Endothelial cell of umbilical vein (primary cell): ENCODE results near the gene CEBPG. TPM values are rescaled to one million over a fixed set of nuclear protein-coding genes. Genes with fewer than 3 reads are reported as not detected.

Experiments used
- BruUV-seq: library from RNA; stranded (reverse); fragments of 400-500 nt; replicated peaks from 2 replicates; lab custom pipeline; 2021; lab: Mats Ljungman, UMichigan
- CTCF ChIA-PET: fragments of 300-600, 350-600 bp; sonication (Branson Sonifier 250); formaldehyde crosslinking; loops from one replicate; lab custom pipeline; 2021; ENCODE audit warnings: antibody characterized with exemption, inconsistent platforms; lab: Charles Lee
- POLR2A ChIA-PET: fragments of 300-600, 350-600 bp; sonication (Branson Sonifier 250); formaldehyde crosslinking; loops from one replicate; lab custom pipeline; 2021; ENCODE audit warnings: antibody characterized with exemption, inconsistent platforms; lab: Charles Lee
- DNase-seq: peaks from one replicate; pipeline ENCODE4 v3.0.0-alpha.2; 2011; ENCODE audit warnings: low read depth, low spot score
- FAIRE-seq: peaks from 2 replicates; lab custom pipeline; 2011; peaks lifted over from hg19 to GRCh38; lab: Jason Lieb, UNC
- H2AFZ ChIP-seq: 2 replicates; pipeline ENCODE4 v1.6.0; 2012; ENCODE audit warnings: low read depth, low read length, control low read depth, inconsistent platforms
- H3K27ac ChIP-seq: 2 replicates; pipeline ENCODE4 v1.5.1; 2011; ENCODE audit warnings: low read depth, mild to moderate bottlenecking, control low read depth, low read length, moderate library complexity; ENCODE audit not compliant: insufficient read depth
- H3K27me3 ChIP-seq, 2 experiments: 2 replicates each; pipeline versions ENCODE4 v1.6.0 to v1.6.1; 2011; ENCODE audit warnings: low read length in 2 of 2, mixed read lengths in 1 of 2; ENCODE audit not compliant: control insufficient read depth in 2 of 2, insufficient read depth in 2 of 2
- H3K36me3 ChIP-seq, 2 experiments: 2 replicates in 1 of 2; 3 replicates in 1 of 2; pipeline ENCODE4 v1.5.1; 2011; ENCODE audit warnings: low read length in 2 of 2, mild to moderate bottlenecking in 1 of 2, moderate library complexity in 1 of 2; ENCODE audit not compliant: control insufficient read depth in 2 of 2, insufficient read depth in 2 of 2; ENCODE audit errors: extremely low read depth in 1 of 2
- H3K4me1 ChIP-seq: 3 replicates; pipeline ENCODE4 v1.5.1; 2011; ENCODE audit warnings: mild to moderate bottlenecking, low read length; ENCODE audit not compliant: control insufficient read depth, insufficient read depth; ENCODE audit errors: extremely low read depth
- H3K4me2 ChIP-seq: 2 replicates; pipeline ENCODE4 v1.6.1; 2011; ENCODE audit warnings: low read length, control low read depth, mixed read lengths; ENCODE audit not compliant: insufficient read depth
- H3K4me3 ChIP-seq, 3 experiments: fragments of 200-600 bp in 1 of 3; sonication (generic), shearing (Covaris generic) in 1 of 3; replicated peaks in 1 of 3; 2 replicates each; pipeline ENCODE4 v1.5.1; 2011 to 2016; ENCODE audit warnings: control low read depth in 3 of 3, low read length in 3 of 3, mild to moderate bottlenecking in 2 of 3, inconsistent platforms in 1 of 3, low read depth in 1 of 3, moderate library complexity in 1 of 3; ENCODE audit not compliant: insufficient read depth in 1 of 3
- H3K79me2 ChIP-seq: 2 replicates; pipeline ENCODE4 v1.6.0; 2012; ENCODE audit warnings: low read length, inconsistent platforms; ENCODE audit not compliant: control insufficient read depth, insufficient read depth
- H3K9ac ChIP-seq: replicated peaks from 2 replicates; pipeline ENCODE3; 2011; ENCODE audit warnings: low read length, control low read depth; ENCODE audit not compliant: insufficient read depth; ENCODE audit errors: extremely low read depth
- H3K9me1 ChIP-seq: replicated peaks from 3 replicates; pipeline ENCODE4 v1.6.0; 2011; ENCODE audit warnings: mild to moderate bottlenecking, low read length; ENCODE audit not compliant: control insufficient read depth, insufficient read depth; ENCODE audit errors: extremely low read depth
- H3K9me3 ChIP-seq: replicated peaks from 2 replicates; pipeline ENCODE4 v1.5.1; 2012; ENCODE audit warnings: low read length, inconsistent platforms; ENCODE audit not compliant: control insufficient read depth, insufficient read depth
- H4K20me1 ChIP-seq: replicated peaks from 2 replicates; pipeline ENCODE3; 2011; ENCODE audit warnings: mild to moderate bottlenecking, low read length; ENCODE audit not compliant: control insufficient read depth, insufficient read depth; ENCODE audit errors: extremely low read depth
- CTCF ChIP-seq, 2 donors: IDR thresholded peaks; 1 replicate in 1 of 2; 2 replicates in 1 of 2; pipeline ENCODE4 v1.5.1; 2011; ENCODE audit warnings: low read length in 2 of 2, mild to moderate bottlenecking in 2 of 2, moderate library complexity in 2 of 2, control low read depth in 1 of 2, inconsistent platforms in 1 of 2, low read depth in 1 of 2; ENCODE audit not compliant: insufficient read depth in 1 of 2; ENCODE audit errors: extremely low read depth in 1 of 2
- GATA2 ChIP-seq: IDR thresholded peaks from 2 replicates; pipeline ENCODE4 v1.7.0; 2011; ENCODE audit warnings: low read depth, mild to moderate bottlenecking, moderate library complexity, mixed read lengths, low read length; ENCODE audit not compliant: insufficient read length, insufficient read depth
- JUN ChIP-seq: IDR thresholded peaks from 2 replicates; pipeline ENCODE4 v1.6.1; 2011; ENCODE audit warnings: borderline replicate concordance, low read depth; ENCODE audit not compliant: insufficient read length, insufficient read depth
- POLR2A ChIP-seq: IDR thresholded peaks from 2 replicates; pipeline ENCODE4 v1.6.1; 2012; ENCODE audit warnings: low read depth, mild to moderate bottlenecking, control low read depth, low read length
- dilution Hi-C: fragments of 300-500 bp; cut with MboI; formaldehyde crosslinking; loops from one replicate; pipeline ENCODE4 v1.15.0; 2019; ENCODE audit warnings: low sequenced_read_pairs; ENCODE audit not compliant: extremely low pct_ligation_motif_present
- intact Hi-C: fragments of 100-400 bp; cut with micrococcal nuclease; formaldehyde crosslinking; loops from one replicate; pipeline ENCODE4 v1.10.0; 2022
- polyA plus RNA-seq, 4 experiments: library from polyadenylated mRNA; depleted of rRNA in 3 of 4; stranded (reverse) in 3 of 4; unstranded in 1 of 4; fragments of >200 nt; gene quantifications; 2 replicates each; pipeline versions ENCODE4 v1.2.1 to v1.2.3, GENCODE V29; 2011 to 2012; ENCODE audit warnings: missing spikeins in 1 of 4
- total RNA-seq: library from RNA; stranded (reverse); gene quantifications from 2 replicates; pipeline ENCODE4 v1.2.3, GENCODE V29; 2021

The CEBPG gene
- total and polyA plus RNA-seq, 2 donors (not counting 3 experiments of a cell fraction or from before 2014, with no cell fraction given) = 10.2 to 24.6 TPM

- ChIA-PET POLR2A (no interaction called here), CTCF (interaction anchor here (1.5 kb wide), 2 partner anchors 15 to 99 kb away, joined by 4 read pairs; partner anchors contain the start of gene CEBPA)
- Histone ChIP-seq H3K9me1 (no peaks in the 10 kb centered on the region), H3K36me3 (no peaks in the 10 kb centered on the region), H4K20me1 (no peaks in the 10 kb centered on the region), H3K9ac (no peak overlapping the region), H3K9me3 (no peaks in the 10 kb centered on the region), H3K27ac (no peak overlapping the region), H3K4me3 (no peak overlapping the region), H3K4me1 (peaks cover 8% of the 10 kb centered on the region), H3K27me3 (no peaks in the 10 kb centered on the region), H3K79me2 (no peaks in the 10 kb centered on the region), H3K4me2 (no peak overlapping the region), H2AFZ (no peak overlapping the region)
- TF ChIP-seq JUN = no peak
- TF ChIP-seq POLR2A = no peak
- no TSS peak for BruUV-seq
- intact Hi-C loops (no loop called here), dilution Hi-C loops (no loop called here)
- no peak for DNase-seq
- FAIRE-seq = no peak
These were observed 27.6 kb downstream of the CEBPG start for GRCh38 chr19:33400856-33401682.

DNA sequence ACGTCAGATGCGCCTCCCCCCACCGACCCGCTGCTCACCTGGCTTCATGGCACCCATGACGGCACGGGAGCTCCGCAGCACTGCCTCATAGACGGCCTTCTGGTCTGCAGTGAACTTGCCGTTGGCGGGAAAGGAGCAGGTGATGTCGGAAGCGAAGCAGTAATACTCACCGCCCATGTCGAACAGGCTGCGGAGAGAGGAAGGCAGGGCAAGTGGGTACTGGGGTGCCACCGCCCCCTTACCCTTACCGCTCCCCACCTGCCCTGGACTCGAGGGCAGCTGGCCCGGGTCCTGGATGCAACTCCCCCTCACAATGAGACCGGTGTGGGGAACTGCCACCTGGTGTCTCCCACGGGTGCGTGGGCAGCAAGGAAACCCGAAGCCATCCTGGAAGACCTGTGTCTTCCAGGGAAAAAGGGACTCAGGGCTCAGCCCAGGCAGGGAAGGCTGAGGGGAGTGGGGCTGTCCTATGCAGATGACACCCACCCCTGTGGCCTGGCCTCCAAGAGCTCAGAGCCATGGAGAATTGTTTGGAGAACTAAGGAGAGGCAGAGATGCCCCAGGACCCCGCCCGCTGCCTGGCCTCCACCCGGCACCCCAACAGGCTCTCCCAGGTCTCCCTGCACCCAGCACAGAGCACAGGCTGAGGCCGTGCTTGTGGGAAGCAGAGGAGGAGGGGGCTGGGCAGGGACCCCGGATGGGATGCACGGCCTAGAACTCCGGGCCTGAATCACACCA lies 28.3 kb downstream of the CEBPG start:
- Histone ChIP-seq H3K27me3 (no peaks in the 10 kb centered on the region), H3K9ac (no peak overlapping the region), H2AFZ (no peak overlapping the region), H4K20me1 (no peaks in the 10 kb centered on the region), H3K9me1 (no peaks in the 10 kb centered on the region), H3K4me1 (peaks cover 6% of the 10 kb centered on the region), H3K9me3 (no peaks in the 10 kb centered on the region), H3K36me3 (no peaks in the 10 kb centered on the region), H3K27ac (no peak overlapping the region), H3K4me2 (no peak overlapping the region), H3K4me3 (no peak overlapping the region), H3K79me2 (no peaks in the 10 kb centered on the region)
- CTCF ChIA-PET = interaction anchor here (1.5 to 5.9 kb wide), 2 partner anchors 14 to 164 kb away, joined by 4 to 181 read pairs; no protein-coding TSS in a partner anchor
- POLR2A ChIA-PET = no interaction called here
- dilution Hi-C loops (no loop called here), intact Hi-C loops (no loop called here)
- DNase-seq (no peak), FAIRE-seq (no peak)
- TF ChIP-seq POLR2A (no peak), GATA2 (no peak), CTCF (IDR thresholded peaks at IDR 0.05; ENCODE audit: extremely low read depth in 1 of 2, insufficient read depth in 1 of 2, low read depth in 1 of 2, low read length in 2 of 2) (no peak)
- no TSS peak for BruUV-seq
